H1 (cell line): Measurements from ENCODE around the gene PI4KA.

Experiments used
- BRCA1 ChIP-seq: IDR thresholded peaks from 2 replicates; pipeline ENCODE4 v1.6.1; 2012; ENCODE audit warnings: low read depth, low read length, improper control_type of control experiment
- EGR1 ChIP-seq: IDR thresholded peaks from 2 replicates; pipeline ENCODE4 v1.6.1; 2011; ENCODE audit warnings: low read depth, low read length, borderline replicate concordance
- TF ChIP-seq, protein P1 (sequence below), 3 experiments: IDR thresholded peaks; 1 replicate in 2 of 3; 2 replicates in 1 of 3; pipeline versions ENCODE4 v1.5.1 to v1.6.1; 2011; ENCODE audit warnings: low read length in 3 of 3, mild to moderate bottlenecking in 3 of 3, inconsistent platforms in 2 of 3, low read depth in 1 of 3, moderate library complexity in 1 of 3; ENCODE audit not compliant: insufficient read depth in 1 of 3; ENCODE audit errors: control extremely low read depth in 1 of 3

DNA sequence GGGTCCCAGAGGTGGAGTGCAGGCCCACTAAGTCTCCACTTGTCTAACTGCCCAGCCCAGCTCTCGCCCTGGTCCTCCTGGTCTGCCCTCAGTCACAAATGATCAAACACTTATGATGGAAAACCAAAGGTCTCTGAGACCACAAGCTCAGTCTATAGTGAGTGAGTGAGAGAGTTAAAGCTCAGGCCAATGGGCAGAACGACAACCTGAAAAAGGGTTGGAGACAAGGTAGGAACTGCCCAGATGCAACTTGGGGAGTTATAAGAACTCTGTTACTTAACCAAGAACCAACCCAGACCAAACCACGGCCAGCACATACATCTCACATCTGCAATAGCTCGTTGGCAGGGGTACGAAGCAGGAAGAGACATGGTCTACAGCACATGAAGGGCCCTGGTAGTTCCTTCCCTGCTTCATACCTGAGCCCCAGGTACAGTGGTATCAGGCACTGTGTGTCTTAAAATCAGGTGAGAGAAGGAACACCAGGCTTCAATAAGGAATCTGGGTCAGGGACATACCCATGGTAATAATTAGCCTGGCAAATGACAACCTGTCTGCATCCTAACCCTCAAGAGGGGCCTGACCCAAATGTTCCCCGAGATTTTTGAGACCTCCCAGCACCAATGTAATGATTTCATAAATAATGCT, 48.9 kb downstream of the PI4KA start:
- no peak for TF ChIP-seq EGR1
- TF ChIP-seq, protein P1, sequence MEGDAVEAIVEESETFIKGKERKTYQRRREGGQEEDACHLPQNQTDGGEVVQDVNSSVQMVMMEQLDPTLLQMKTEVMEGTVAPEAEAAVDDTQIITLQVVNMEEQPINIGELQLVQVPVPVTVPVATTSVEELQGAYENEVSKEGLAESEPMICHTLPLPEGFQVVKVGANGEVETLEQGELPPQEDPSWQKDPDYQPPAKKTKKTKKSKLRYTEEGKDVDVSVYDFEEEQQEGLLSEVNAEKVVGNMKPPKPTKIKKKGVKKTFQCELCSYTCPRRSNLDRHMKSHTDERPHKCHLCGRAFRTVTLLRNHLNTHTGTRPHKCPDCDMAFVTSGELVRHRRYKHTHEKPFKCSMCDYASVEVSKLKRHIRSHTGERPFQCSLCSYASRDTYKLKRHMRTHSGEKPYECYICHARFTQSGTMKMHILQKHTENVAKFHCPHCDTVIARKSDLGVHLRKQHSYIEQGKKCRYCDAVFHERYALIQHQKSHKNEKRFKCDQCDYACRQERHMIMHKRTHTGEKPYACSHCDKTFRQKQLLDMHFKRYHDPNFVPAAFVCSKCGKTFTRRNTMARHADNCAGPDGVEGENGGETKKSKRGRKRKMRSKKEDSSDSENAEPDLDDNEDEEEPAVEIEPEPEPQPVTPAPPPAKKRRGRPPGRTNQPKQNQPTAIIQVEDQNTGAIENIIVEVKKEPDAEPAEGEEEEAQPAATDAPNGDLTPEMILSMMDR (IDR thresholded peaks at IDR 0.05; ENCODE audit: control extremely low read depth in 1 of 3, insufficient read depth in 1 of 3, low read depth in 1 of 3, low read length in 3 of 3), result no peak
- no peak for TF ChIP-seq BRCA1
